ENCODE measurements around the gene PDE4D. TPM values are rescaled to one million over a fixed set of nuclear protein-coding genes. Genes with fewer than 3 reads are reported as not detected.

PDE4D gene
- total and polyA plus RNA-seq, 8 donors: 1.5 to 7.1 (median 3.1) TPM

- FAIRE-seq (no peak), DNase-seq (no peak), ATAC-seq (no peak)
- TF ChIP-seq CTCF (IDR thresholded peaks at IDR 0.05): no peak
- whole genome bisulfite sequencing, 2 donors: 59 to 70% methylated on average over 3 of the region's 3 CpGs
- Histone ChIP-seq H3K27ac (no peak overlapping the region), H3K36me3 (no peaks in the 10 kb centered on the region), H3K9me3 (no peaks in the 10 kb centered on the region), H3K4me1 (no peaks in the 10 kb centered on the region), H3K4me3 (no peak overlapping the region), H3K27me3 (no peaks in the 10 kb centered on the region)
- intact Hi-C loops (cut with DNase I): no loop called here
Measured at GRCh38 chr5:59342181-59342580, 551.3 kb downstream of the PDE4D start.

GRCh38 chr5:59341760-59342159 is 551.8 kb downstream of the PDE4D start:
- Histone ChIP-seq H3K4me1 (no peaks in the 10 kb centered on the region), H3K9me3 (no peaks in the 10 kb centered on the region), H3K27ac (no peak overlapping the region), H3K27me3 (no peaks in the 10 kb centered on the region), H3K4me3 (no peak overlapping the region), H3K36me3 (no peaks in the 10 kb centered on the region)
- no peak for FAIRE-seq
- intact Hi-C loops (cut with DNase I): no loop called here
- WGBS, 2 donors: 93% methylated on average over 4 of the region's 4 CpGs
- DNase-seq: no peak
- no peak for TF ChIP-seq CTCF (IDR thresholded peaks at IDR 0.05)
- no peak for ATAC-seq

- intact Hi-C loops (cut with DNase I): no loop called here
- WGBS, 2 donors: 87 to 95% methylated on average over 2 of the region's 2 CpGs
Measured at GRCh38 chr5:59341155-59341554, 552.4 kb downstream of the PDE4D start.

GRCh38 chr5:59340637-59341036 is 552.9 kb downstream of the PDE4D start:
- 95 to 97% methylated on average over 1 of the region's 1 CpG for WGBS, 2 donors
- no peak for DNase-seq
- no peaks in the 10 kb centered on the region for H3K9me3 ChIP-seq
- no peak overlapping the region for H3K4me3 ChIP-seq
- no peak for TF ChIP-seq CTCF (IDR thresholded peaks at IDR 0.05)
- no peaks in the 10 kb centered on the region for H3K4me1 ChIP-seq
- no peak for ATAC-seq
- no peaks in the 10 kb centered on the region for H3K27me3 ChIP-seq
- H3K27ac ChIP-seq: no peak overlapping the region
- no peak for FAIRE-seq
- H3K36me3 ChIP-seq: no peaks in the 10 kb centered on the region
- intact Hi-C loops (cut with DNase I): no loop called here

More at GRCh38 chr5:59341155-59341554, 552.4 kb downstream of the PDE4D start:
- DNase-seq: no peak
- Histone ChIP-seq H3K4me3 (no peak overlapping the region), H3K27me3 (no peaks in the 10 kb centered on the region), H3K4me1 (no peaks in the 10 kb centered on the region), H3K36me3 (no peaks in the 10 kb centered on the region), H3K27ac (no peak overlapping the region), H3K9me3 (no peaks in the 10 kb centered on the region)
- no peak for ATAC-seq
- FAIRE-seq: no peak
- TF ChIP-seq CTCF (IDR thresholded peaks at IDR 0.05): no peak

GRCh38 chr5:59337240-59337639 is 556.3 kb downstream of the PDE4D start:
- intact Hi-C loops (cut with DNase I): no loop called here
- Histone ChIP-seq H3K9me3 (no peaks in the 10 kb centered on the region), H3K27me3 (no peaks in the 10 kb centered on the region), H3K27ac (no peak overlapping the region), H3K4me3 (no peak overlapping the region), H3K36me3 (no peaks in the 10 kb centered on the region), H3K4me1 (no peaks in the 10 kb centered on the region)
- FAIRE-seq (no peak), DNase-seq (no peak), ATAC-seq (no peak)
- WGBS, 2 donors: 92% methylated on average over 8 of the region's 8 CpGs
- TF ChIP-seq CTCF (IDR thresholded peaks at IDR 0.05): no peak

Data from pancreas (tissue), 10 donors.